HTR-8/SVneo (cell line): ENCODE measurements around the gene TRIB2.

Experiments used
- DNase-seq: peaks from one replicate; pipeline ENCODE4 v3.0.0; 2011; ENCODE audit warnings: low spot score, mixed read lengths; ENCODE audit not compliant: insufficient read length
- FAIRE-seq: peaks from 2 replicates; lab custom pipeline; 2011; peaks lifted over from hg19 to GRCh38; lab: Jason Lieb, UNC

Gene TRIB2

GRCh38 chr2:12718711-12719399 is 2.1 kb downstream of the TRIB2 start:
- no peak for DNase-seq
- no peak for FAIRE-seq

DNA sequence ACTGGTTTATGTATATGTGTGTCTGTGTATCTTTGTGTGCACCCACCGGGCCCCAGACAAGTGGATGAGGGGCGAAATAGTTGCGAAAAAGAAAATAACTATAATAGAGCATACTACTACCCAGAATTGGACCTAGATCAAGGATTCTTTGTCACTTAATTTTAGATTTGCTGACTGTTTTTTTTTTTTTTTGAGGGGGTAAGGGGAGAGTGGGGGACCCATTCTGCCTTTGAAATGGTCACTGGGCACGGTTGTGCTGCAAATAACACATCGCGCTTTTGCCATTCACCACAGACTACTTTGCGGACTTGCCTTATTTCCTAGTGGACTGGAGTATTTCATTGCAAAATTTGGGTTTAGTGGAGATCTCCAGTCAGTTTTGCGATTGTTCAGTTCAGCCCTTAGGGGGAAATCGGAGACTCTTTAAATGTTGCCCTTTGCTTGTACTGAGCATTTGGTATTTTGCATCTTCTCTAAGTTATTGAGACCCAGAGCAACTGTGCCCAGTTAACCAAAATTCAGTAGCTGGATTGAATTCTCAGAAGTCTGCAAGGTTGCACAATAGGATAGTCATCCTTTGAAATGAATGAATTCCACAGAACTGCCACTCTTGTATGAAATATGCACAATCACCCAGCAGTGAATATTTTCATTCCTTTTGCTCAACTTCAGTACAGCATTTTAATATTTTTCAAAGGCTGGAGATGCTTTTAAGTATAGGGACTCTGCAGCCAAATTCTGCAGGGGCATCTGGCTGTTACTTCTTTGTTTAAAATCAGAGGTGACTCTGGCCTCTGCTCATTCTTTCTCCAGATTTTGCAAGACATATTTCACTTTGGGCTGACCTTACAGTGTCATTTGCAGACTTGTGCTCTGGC is 2.9 kb downstream of the TRIB2 start:
- no peak for FAIRE-seq
- no peak for DNase-seq

GRCh38 chr2:12720278-12720620 is 3.5 kb downstream of the TRIB2 start:
- FAIRE-seq (no peak), DNase-seq (no peak)

DNA sequence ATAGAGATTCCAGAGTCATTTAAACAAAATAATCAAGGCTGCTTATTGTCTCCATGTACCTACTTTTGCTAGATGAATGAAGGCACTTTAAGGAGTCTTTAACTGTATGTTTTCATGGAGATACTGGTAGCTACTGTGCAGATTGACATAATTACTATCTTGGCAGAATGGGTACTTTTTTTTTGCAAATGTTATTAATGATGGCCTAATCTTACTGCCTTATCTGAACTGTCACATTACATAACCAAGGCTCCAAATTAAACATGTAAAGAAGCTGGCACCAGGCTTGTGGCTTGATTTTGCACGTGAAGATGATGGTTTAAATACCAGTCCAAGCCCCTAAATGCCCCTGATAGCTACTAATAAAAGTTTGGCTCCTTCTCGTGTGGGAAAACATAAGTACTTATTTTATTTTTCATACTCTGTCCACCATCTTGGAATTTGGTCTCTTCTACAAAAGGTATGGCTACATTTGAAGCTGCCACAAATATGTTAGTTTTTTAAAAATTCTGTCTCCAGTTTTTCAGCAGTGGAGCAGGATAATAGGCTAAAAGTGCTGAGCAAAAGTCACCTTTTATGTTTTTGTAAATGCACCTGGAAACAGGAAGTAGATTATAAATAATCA is 4.1 kb downstream of the TRIB2 start:
- DNase-seq (no peak), FAIRE-seq (no peak)

GRCh38 chr2:12721566-12722446 is 5.1 kb downstream of the TRIB2 start:
- FAIRE-seq: no peak

DNA sequence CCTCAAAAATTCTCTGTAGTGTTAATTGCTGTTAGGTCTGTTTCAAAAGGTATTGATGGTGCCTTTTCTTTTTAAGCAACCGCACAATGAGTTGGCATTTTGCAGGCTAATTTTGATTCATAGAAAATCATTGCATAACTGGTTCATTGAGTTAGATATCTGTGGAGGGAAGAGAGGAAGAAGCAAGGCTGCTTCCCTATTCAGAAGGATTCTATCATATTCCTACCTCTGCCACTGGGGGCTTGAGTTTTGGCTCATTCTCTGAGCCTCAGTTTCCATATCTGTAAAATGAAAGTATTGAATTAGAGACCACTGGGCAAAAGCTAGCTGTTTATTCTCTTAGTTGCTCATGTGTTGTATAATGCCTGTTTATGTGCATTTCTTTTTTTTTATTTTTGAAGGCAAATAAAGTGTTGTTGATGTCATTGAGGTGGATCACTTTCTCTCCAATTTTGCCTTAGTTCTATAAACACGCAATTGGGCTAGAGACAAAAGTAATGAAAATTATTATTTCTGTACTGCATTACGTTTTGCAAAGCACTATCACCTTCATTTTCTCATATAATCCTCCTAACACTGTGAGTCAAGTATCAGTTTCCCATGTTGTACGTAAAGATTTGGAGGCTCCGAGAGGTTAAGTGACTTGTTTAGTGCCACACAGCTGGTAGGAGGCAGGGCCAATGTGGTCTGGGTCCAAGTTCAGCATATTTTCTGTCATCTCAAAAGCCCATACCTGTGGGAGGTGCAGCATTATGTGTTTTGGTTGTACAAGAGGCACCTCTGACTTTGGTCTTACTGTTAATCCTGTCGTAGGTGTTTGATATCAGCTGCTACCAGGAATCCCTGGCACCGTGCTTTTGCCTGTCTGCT is 5.9 kb downstream of the TRIB2 start:
- DNase-seq (no peak), FAIRE-seq (no peak)

More at GRCh38 chr2:12721566-12722446, 5.1 kb downstream of the TRIB2 start:
- no peak for DNase-seq

GRCh38 chr2:12723736-12724463 is 7.2 kb downstream of the TRIB2 start:
- no peak for DNase-seq

DNA sequence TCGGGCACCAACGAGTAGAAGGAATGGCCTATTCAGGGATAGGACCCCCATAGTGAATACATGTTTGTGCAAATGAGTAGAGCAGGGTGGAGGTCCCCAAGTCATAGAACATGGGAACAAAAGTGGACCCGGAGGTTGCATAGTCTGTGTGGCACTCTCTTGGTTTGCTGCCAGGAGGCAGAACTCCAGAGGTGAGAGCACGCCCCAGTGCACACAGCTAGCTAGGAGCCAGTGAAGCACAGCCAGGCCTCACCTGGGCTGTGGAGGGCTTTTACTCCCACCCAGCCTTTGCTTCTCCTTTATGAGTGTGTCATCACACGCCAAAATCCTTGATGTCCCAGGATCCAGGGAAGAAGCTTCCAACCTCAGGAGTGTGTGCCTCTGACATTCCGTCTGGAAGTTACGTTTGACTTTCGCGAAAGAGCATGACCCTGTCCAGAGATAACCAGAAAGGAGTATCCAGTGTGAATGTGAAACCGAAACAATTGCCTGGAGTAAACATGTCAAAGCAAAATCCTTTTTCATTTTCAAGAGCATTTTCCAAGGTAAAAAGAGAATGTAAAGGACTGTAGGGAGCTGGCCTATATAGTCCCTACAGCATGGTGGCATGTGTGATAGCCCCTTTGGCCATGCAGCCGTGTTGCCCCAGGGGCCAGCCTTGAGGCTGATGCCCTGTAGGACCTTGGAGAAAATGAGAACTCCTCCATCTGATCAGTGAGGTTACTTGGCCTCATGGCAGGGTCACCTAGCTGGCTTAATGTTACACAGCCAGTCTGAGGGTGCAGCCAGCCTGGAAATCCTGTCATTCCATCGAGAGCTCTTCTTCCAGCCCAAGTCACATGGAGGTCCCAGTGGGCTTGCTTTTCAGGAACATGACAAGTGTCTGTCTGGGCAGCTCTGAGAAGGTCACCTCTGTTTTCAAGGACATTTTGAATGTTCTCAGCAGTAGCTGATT is 8.8 kb downstream of the TRIB2 start:
- DNase-seq (no peak), FAIRE-seq (no peak)

More at GRCh38 chr2:12723736-12724463, 7.2 kb downstream of the TRIB2 start:
- no peak for FAIRE-seq

DNA sequence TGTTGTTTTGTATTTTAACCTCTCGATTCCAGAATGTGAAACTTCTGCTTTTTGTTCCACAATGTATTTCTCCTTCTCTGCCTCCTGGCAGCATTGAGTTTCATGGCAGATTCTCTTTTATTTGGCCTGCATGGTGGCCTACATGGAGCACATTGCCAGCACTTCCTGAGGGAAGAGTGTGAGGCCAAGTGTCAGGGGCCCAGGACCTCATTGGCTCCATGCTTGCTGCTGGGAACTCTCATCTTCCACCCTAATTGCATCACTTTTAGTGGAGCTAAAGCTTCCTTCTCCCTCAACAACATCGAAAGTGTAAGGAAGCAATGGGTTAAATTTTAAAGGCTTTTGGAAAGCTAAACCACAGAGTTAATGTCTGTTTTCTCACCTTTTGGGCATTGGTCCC is 9.5 kb downstream of the TRIB2 start:
- FAIRE-seq: no peak
- no peak for DNase-seq

GRCh38 chr2:12727065-12727464 is 10.3 kb downstream of the TRIB2 start:
- DNase-seq (no peak), FAIRE-seq (no peak)

DNA sequence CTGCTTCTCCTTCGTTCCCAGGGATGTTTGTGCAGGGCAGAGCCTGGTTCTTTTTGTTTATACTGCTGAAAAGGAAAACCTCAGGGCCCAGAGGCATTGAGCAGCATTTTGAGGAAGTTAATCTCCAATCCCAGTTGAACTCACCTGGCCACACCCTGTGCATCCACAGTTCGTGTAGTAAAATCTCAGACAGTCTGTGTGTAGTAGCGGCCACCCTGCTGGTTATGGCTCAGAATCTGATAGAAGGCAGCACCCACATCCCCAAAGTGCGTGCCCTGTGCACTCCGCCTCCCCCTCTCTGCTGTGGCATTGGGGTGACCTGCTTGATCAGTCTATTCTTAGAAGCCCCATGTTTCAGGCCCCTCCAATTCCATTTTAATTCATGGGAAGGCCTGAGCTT is 10.9 kb downstream of the TRIB2 start:
- FAIRE-seq (no peak), DNase-seq (no peak)

DNA sequence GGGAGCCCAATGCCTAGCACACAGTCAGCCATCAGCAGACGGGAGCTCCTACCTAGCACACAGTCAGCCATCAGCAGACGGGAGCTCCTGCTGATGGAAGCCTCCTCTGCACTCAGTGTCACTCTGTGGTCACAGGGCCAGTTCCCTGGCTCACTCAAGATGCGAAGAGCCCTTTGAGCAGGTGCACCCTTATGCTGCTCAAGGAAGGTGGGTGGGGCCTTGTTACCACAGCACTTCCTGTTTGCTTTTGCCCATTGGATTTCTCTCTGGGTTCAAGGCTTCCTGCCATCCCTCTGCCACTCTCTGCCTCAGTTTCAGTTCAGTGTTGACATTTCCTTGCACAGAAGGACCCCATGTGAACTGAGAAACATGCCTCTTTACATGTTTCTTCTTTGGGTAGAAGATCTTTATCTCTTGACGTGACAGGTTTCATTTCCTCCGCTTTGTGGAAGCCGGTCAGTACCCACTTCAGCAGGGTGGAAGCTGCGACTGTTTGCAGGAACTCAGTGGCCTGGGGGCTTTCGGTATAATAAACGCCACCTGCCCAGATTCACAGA is 11.6 kb downstream of the TRIB2 start:
- no peak for FAIRE-seq
- no peak for DNase-seq

DNA sequence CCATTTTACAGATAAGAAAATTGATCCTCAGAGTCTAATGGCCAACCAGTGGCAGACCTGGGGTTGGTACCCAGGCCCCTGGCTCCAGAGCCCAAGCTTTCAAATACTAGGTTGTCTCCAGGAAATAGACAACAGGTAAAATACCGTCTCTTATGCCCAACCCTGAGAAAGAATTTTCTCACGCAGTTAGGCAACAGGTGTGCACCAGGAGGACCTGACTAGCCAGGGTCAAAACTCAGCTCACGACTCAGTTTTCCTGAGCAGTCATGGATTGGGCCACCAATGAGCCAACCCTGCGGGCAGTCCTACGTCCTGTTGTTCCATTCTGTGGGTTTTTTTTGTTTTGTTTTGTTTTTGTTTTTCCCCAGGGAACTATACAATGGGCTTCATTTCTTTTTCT is 13.5 kb downstream of the TRIB2 start:
- FAIRE-seq (no peak), DNase-seq (no peak)

GRCh38 chr2:12731701-12732280 is 15.1 kb downstream of the TRIB2 start:
- DNase-seq (no peak), FAIRE-seq (no peak)

- DNase-seq: no peak
Measured at GRCh38 chr2:12732651-12733050, 15.9 kb downstream of the TRIB2 start.

DNA sequence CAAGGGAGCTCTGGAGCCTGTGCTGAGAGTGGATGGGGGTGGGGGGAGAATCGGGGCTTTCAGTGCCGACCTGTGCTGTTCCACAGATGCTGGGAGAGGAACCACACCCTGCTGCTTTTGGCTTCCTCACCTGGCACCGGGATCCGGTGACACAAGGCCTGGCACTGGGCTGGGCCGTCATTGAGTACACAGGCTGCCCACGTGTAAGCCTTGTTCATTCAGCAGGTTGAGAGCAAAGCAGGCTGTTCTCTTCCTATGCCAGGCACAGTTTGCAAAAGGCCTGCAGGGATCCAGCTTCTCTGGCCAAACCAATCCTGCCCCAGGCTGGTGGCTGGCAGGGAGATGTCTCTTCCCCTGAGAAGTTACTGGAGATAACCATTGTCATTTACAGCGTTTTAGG is 17.1 kb downstream of the TRIB2 start:
- no peak for FAIRE-seq
- no peak for DNase-seq

More at GRCh38 chr2:12732651-12733050, 15.9 kb downstream of the TRIB2 start:
- FAIRE-seq: no peak
